Germinal center (tissue), 1 donor: ENCODE data around the gene TIE1.

Experiments used
- DNase-seq: peaks from one replicate; pipeline ENCODE4 v3.0.0; 2012; ENCODE audit warnings: mixed read lengths, low spot score

The TIE1 gene

DNA sequence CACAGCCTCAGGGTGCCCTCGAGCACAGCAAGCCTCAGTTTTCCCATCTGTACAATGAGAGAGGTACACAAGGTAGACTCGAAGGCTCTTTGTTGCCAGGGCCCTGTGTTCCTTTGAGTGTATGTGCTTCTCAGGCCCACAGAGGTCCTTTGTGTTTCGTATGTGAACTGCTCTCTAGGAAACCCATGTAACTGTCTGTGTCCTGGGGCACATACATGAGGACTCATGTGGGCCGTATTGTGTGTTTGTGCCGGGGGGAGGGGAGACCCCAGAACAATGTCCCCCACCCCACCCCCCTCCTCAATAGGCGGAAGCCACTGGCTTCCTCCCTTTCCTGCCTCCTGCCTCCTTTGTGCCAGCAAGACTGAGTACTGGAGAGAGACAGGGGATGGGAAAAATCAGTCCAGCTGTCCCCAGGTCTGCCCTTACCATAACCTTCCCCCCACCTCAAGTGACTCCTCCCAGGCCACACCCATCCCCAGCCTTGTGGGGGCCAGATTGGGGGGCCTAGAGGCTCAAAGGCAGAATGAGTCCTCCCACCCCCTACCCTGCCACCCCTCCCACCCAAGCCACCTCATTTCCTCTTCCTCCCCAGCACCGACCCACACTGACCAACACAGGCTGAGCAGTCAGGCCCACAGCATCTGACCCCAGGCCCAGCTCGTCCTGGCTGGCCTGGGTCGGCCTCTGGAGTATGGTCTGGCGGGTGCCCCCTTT, at the start of gene TIE1:
Gene TIE1, plus strand, starts transcription at position 605 of the 717 bp plus-strand sequence. Its CDS starts 90 bp downstream, at position 695.
- DNase-seq: no peak

DNA sequence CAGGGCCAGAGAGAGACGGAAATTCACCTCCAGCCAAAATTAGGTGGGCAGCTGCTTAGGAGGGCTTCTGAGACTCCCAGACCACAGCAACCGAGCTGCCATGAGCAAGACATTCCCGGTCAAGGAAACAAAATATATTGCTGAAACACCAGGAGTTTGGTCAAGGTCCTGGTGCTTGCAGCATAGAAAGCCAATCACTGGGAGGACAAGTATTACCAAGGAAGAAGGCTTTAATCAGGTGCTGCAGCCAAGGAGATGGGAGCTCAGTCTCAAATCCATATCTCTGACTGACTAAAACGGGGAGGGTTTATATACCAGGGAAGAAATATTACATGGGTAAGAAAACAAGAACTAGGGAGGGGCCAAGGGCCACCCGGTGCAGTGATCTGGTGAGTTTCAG, 49.8 kb upstream of the TIE1 start:
- DNase-seq: no peak

DNA sequence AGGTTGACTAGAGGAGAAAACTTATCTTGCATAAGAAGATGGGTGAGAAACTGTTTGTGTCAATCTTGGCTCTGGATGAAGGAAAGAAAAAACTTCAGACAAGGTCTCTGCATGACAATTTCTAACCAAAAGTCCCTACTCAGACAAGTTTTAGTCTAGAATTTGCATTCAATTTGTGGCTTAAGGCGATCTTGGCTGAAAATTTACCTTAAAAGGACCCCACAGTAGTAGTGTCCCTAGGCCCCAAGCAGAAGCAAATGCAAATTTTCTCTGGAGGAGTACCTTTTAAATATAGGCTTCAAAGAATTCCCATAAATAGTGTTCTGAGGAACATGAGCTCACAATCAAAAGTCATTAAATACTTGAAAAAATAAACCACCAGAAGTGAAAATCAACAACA, 48.6 kb upstream of the TIE1 start:
- DNase-seq: no peak

DNA sequence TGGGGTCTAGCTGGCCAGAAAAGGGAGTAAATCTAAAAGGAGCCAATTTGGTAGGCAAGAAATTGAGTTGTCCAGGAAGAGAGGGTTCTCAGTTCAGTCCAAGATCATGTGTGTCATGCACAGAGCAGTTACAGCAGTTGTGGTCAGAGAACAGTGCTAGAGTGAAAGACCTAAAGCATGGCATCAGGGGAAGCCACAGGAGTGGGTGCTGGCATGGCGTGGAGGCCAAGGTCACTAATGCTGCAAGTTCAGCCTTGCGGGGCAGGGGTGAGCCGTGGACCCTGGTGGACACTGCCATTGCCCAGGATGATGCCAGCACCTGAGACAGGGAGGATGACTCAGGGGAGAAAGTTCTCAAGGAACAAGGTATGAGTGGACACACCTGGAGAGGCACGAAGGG, 47.6 kb upstream of the TIE1 start:
- DNase-seq: no peak

DNA sequence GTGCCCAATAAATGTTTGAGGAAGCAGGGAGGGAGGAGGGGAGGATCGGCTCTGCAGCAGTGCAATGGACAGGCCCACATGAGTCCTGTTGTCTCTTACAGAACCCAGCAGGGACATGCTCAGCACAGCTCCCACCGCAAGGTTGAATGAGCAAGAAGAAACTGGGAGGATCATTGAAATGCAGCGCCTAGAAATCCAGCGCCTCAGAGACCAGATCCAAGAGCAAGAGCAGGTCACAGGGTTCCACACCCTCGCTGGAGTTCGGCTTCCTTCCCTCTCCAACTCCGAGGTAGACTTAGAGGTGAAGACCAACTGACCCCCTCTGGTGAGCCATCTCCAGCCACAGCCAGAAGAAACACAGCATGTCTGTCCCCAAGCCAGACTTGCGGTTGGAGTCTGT, 46.9 kb upstream of the TIE1 start:
- no peak for DNase-seq

DNA sequence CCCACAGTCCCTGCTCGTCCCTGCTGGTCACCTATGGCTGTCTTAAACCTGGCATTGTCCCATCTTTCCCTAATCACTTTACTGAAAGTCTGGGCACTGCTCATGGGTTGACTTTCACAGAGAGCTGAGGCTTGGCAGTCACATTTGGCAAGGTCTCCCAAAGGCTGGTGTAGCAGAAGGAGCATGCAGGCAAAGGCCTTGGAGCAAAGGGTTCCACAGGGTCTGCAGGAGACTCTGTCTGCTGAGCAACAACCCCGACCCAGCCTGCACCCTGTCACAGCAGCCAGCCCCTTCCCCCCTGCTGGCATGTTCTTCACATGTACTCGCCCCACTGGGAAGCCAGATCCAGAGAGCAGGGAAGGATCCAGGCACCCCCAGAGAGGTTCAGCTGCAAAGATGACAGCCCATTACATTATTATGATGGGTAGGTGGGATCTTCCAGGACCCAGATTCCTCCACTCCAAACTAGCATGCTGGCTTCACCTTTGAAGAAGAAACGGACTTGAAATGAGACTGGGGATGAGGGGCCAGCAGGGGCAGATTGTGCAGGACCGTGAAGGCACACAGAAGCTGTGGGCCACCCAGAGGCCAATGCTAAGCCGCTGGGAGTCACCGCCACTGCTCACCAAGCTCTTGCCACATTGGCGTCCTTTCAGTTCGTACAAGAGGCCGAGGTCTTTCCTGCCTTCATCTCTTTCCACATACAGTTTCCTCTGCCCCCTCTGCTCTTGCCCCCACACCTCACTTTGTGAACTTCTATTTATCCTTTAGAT, 45.2 kb upstream of the TIE1 start:
- no peak for DNase-seq

DNA sequence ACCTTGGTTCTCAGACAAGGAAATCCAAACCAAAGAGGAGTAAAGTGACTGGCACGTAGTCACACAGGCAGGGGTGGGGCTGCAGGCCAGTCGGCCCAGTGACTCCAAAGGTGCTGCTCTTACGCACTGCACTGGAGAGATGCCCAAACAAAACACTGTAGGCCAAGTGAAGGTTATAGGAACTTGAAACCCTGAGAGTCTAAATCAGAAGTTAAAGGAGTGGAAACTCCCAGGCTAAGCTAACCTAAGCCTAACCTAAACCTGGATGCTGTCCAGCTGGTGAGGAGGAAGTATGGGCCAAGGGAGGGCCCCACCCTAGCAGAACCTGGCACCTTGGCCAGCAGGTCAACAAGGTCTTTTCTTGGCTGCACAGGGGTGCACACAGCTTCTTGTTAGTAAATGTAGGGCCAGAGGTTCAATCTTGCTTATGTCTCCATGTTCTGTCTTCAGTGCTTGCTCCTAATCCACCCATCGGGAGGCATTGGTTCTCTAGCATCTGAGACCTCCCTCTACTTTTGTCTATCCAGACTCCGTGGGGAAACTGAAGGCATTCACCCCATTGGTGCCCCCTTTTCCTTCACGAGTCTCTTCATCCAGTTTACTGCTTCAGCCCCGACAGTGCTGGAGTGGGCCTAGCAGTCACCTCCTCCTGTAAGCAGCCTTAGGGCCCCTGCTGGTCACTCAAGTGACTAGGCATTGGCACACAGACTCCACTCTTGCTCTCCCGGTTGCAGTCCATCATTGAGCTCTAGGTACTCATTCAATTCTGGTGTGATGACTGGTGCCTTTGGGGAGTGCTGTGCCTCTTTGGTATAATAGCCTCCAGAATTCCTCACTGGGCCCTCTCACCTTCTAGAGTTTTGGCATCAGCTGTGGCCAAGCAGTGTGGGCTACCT, 43.9 kb upstream of the TIE1 start:
- no peak for DNase-seq

DNA sequence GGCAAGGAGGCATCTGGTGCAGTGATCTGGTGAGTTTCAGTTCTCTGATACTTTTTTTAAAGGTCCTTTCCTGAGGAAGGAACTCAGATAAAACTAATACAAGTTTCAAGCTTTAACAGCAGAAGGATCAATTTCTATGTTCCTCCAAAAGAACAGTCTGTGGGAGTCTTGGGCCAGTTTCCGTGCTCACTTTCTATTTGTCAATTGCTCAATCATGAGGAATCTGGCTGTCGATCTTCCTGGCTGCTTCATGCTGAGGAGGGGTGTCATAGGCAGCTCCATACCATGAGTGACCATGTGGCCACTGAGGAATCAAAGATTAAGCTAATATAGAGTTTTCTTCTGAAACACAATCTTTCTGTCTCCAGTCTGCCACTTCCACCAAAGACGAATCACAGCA, 42.4 kb upstream of the TIE1 start:
- no peak for DNase-seq

DNA sequence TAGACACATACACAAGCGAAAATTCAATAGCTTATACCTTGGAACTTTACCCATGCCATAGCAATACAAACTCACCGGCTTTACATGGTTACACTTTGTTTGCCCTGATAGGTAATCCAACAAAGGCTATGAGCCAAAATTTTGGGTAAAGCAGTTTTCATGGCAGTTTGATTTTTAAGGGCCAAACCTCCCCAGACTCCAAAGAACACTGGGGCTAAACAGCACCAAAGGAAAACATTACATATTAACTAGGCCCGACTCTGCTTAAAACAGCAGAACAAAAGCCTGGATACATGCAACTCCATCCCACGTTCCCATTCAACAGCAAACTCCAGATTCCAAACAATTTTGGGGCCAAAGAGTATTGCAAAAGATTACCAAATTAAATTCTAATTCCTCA, 35.4 kb upstream of the TIE1 start:
- no peak for DNase-seq

DNA sequence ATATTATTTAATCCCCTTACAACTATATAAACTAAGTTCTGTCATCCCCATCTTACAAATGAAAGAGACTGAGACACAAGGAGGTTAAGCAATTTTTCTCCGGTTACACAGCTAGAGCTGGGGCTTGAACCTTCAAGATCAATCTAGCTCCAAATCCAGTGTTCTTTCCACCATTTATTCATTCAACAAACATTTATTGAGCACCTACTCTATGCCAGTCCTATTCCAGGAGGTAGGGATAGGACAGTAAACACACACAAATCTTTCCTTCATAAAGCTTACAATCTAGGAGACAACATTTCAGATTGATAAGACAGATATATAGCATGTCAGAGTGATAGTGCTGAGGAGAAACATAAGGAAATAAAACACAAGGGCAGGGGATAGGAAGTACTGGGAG, 33.9 kb upstream of the TIE1 start:
- no peak for DNase-seq

DNA sequence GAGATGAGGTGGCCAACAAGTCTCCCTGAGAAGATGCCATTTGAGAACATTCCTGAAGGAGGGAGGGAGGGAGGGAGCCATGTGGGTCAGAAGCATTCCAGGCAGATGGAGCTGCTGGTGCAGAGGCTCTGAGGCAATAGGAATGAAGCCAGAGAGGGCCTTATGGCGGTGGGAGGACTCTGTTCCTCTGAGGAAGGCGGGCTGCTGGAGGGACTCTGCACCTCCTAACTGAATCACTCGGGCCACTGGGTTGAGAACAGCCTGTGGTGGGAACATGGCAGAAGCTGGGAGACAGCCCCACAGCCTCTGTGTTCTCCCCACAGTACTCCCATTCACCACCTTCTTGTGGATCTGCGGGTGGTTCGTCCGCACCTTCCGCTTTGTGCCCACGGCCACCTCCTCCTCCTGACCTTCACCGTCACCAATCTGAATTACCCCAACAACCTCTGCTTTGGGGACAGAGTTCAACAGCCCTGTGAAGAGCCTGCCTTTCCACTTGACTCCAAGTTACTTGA, 33.4 kb upstream of the TIE1 start:
- no peak for DNase-seq

DNA sequence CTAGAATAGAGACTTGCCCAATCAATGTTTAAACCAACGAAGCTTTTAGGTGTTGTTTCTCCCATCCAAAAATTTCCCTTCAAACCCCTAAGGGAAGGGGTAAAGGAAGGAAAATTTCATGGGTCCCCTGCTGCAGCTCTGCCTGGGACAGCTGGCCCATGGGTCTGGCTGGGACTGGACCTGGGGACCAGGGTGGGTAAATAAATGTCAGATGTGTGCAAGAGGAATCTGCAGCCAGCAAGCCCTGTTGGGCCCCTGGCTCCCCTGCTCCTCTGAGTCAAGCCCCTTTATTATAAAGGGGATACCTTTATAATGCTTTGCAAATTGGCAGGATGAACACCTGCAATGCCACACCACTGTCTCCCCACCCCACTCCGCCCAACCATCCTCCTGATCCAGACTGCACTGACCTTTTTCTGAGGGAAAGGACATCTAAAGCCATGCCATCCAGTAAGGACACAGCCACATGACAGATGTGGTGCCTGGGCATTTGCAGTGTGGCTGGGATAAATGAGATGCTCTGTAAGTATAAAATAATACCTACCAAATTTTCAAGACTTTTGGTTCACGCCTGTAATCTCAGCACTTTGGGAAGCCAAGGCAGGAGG, 32.9 kb upstream of the TIE1 start:
- no peak for DNase-seq

DNA sequence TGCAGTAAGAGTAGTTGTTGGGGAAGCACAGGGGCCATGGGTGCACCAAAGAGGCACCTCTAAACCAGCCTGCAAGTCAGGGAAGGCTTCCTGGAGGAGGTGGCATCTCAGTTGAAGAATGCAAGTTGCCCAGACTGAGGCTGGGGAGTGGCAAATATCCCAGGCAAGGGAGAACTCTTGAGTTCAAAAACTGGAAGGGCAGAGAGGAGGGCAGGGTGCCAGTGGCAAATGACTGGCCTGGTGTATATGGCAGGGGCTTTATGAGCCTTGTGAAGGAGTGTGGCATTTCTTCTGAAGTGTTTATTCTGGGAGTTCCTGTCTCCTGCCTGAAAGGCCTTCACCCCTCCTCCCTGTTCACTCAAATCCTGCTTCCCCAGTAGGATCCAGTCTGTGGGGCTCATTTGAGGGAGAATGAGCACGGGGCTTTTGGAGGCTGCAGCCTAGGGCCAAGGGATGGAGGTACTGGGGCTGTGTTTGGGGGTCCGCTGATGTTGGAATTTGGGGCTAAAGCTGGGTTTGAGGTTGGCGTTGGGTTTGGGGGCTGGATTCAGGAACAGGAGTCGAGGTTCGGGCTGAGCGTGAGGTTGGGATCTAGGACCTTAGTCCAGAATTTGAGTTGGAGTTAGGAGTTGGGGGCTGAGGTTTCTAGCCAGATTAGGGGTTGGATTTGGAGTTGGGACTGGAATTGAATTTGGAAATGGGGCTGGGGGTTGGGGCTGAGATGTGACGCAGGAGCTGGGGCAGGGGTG, 31.0 kb upstream of the TIE1 start, which contains the start of gene TMEM125:
Gene TMEM125, plus strand, starts transcription at position 357 of the 749 bp plus-strand sequence. CDS start 2,740 bp downstream, outside the sequence.
- no peak for DNase-seq

DNA sequence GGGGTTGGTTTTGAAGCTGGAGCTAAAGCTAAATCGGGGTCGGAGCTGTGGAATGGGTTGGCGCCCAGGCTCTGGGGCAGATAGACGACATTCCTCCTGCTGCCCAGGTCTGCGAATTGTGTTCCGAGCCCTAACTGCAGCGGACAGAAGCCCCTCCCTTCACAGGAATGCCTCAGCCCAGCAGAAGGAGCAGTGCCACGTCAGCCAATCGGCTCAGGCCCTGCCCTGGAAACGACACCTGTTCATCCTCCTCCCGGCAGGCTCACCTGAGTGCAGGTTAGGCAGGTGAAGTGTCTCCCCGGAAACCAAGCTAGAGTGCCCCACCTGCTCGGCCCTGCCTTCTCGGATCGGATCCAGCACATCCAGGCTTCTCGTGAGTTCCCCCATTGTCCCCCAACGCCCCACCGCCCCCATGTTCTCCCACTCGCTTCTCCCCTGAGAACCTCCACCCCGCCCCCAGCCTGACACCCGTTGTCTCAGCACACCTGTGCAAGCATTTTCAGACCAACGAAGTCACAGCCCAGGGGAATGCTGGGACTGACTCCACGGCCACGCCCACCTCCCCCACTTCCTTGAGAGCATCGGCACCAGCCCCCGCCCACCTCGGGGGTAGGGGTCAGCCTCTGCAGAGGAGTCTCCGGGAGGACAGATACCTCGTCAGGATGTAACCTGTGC, 30.2 kb upstream of the TIE1 start:
- no peak for DNase-seq

DNA sequence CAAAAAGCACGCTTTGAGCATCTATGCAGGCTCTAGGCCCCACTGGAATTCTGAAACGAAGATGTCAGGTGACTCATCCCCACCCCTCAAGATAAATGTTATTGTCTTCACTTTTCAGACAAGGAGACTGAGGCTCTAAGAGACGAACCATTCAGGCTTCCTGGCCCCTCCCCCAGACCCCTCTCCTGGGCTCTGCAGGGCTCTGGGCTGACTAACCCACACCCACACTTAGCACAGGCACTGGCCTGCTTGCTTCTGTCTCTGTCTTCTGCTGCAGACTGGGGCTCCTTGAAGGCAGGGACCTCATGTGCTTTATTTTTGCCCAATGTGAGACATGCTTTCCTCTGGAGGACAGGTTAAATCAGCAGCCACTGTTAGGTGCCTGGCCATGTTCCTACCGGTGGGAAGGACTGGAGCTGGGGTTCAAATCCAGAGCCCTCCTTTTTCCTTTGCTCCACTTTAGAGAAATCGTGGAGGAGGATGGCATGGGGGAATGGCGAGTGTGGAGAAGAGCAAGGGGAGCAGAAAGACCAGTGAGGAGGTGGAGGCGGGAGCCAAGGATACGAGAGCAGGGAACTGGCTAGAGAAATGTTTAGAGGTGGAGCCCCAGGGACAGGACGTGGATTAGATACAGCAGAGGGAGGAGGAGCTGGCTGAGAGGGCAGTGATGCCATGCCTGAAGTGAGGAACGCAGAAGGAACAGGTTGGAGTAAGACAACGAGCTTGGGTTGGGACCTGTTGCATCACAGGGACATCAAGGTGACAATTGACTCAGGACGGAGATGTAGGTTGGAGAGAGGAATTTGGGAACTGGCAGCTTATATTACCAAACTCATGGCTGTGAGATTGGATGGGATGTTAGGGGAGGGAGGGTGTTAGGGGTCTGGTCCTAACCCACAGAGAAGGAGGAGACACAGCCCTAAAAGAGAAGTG, 29.3 kb upstream of the TIE1 start:
- DNase-seq: no peak

DNA sequence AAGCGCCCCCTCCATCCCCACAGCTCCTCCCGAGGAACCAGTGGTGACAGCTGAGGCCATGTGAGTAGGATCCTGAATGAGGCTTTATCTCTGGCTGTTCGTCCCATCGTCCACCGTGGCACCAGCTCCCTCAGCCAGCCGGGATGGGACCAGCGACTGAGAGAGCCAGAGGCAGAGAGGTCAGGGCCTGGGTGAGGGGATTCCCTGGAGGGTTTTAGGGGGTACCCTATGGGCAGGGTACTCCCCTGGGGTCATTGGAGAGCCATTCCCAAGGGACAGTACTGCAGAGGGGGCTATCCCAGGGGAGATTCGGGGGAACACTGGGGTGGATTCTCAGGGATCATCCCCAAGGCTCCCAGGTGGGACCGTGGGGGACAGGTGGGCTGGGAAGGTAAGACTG, 28.6 kb upstream of the TIE1 start:
- DNase-seq: no peak

DNA sequence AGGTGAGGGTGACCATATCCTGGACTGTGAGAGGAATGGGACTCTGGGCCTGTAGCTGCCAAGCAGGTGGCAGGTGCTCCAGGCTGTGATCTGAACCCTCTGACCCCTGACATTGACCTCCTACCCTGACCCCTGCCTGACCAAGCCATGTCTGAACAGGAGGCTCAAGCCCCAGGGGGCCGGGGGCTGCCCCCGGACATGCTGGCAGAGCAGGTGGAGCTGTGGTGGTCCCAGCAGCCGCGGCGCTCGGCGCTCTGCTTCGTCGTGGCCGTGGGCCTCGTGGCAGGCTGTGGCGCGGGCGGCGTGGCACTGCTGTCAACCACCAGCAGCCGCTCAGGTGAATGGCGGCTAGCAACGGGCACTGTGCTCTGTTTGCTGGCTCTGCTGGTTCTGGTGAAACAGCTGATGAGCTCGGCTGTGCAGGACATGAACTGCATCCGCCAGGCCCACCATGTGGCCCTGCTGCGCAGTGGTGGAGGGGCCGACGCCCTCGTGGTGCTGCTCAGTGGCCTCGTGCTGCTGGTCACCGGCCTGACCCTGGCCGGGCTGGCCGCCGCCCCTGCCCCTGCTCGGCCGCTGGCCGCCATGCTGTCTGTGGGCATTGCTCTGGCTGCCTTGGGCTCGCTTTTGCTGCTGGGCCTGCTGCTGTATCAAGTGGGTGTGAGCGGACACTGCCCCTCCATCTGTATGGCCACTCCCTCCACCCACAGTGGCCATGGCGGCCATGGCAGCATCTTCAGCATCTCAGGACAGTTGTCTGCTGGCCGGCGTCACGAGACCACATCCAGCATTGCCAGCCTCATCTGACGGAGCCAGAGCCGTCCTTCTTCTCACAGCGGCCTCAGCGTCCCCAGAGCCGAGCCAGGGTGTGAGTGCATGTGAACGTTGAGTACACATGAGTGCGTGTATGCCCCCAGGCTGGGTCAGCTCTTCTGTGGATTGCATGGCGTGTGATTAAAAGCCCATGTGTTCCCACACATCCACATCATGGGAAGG, 27.9 kb upstream of the TIE1 start:
- no peak for DNase-seq

DNA sequence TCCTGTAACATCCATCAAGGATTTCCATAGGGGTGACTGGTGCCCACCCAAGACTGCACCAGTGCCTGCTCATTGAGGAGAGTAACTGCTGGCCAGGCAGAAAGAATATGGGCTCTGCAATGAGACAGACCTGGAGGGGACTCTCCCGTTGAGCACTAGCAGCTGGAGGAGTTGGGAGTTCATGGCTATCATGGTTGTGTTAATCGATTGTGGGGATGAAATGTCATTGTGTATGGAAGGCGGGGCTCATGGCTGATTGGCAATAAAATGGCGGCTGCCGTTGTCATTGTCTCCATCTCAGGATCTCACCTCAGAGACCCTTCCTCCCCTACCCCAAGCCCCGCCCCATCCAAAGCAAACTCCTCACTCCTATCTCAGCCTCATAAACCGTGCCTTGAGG, 27.1 kb upstream of the TIE1 start:
- DNase-seq: no peak
